Iris pigment epithelial cell (primary cell): ENCODE data around the gene SOST.

Source experiments
- DNase-seq: peaks from one replicate; pipeline ENCODE4 v3.0.0-alpha.2; 2011; ENCODE audit warnings: low read depth

SOST gene

GRCh38 chr17:43774304-43775250 is 16.0 kb upstream of the SOST start:
- DNase-seq: no peak

GRCh38 chr17:43772877-43773648 is 14.5 kb upstream of the SOST start:
- DNase-seq: no peak

- no peak for DNase-seq
These were observed 12.9 kb upstream of the SOST start for GRCh38 chr17:43771463-43771862.

GRCh38 chr17:43770957-43771356 is 12.4 kb upstream of the SOST start:
- DNase-seq: no peak

GRCh38 chr17:43769859-43770258 is 11.3 kb upstream of the SOST start:
- DNase-seq: no peak

- no peak for DNase-seq
These were observed 10.8 kb upstream of the SOST start for GRCh38 chr17:43769426-43769825.

- no peak for DNase-seq
These were observed 10.4 kb upstream of the SOST start for GRCh38 chr17:43768943-43769342.

GRCh38 chr17:43768382-43768781 is 9.8 kb upstream of the SOST start:
- DNase-seq: no peak

GRCh38 chr17:43767713-43768059 is 9.1 kb upstream of the SOST start:
- DNase-seq: no peak

- no peak for DNase-seq
These were observed 8.6 kb upstream of the SOST start for GRCh38 chr17:43767053-43767712.

- peak; percentile 45 for DNase-seq
These were observed 7.9 kb upstream of the SOST start for GRCh38 chr17:43766413-43767052.

GRCh38 chr17:43760254-43760852 is 1.8 kb upstream of the SOST start:
- DNase-seq: peak; percentile 88

- DNase-seq: no peak
These were observed 1.2 kb upstream of the SOST start for GRCh38 chr17:43759836-43760235.

- DNase-seq: no peak
These were observed 505 bp downstream of the SOST start for GRCh38 chr17:43758086-43758485.

GRCh38 chr17:43757171-43757660 is 1.4 kb downstream of the SOST start:
- no peak for DNase-seq

GRCh38 chr17:43756201-43756600 is 2.4 kb downstream of the SOST start:
- no peak for DNase-seq

- peak; percentile 28 for DNase-seq
These were observed 3.2 kb downstream of the SOST start for GRCh38 chr17:43755389-43755875.

GRCh38 chr17:43754947-43755346 is 3.6 kb downstream of the SOST start:
- DNase-seq: no peak

GRCh38 chr17:43753493-43754129 is 5.0 kb downstream of the SOST start:
- DNase-seq: no peak

GRCh38 chr17:43750153-43750552 is 8.4 kb downstream of the SOST start:
- DNase-seq: no peak

- DNase-seq: no peak
These were observed 13.1 kb downstream of the SOST start for GRCh38 chr17:43745541-43745940.
